OCI-LY7 (cell line): Measurements from ENCODE around the gene NEK4. TPM values are rescaled to one million over a fixed set of nuclear protein-coding genes. Genes with fewer than 3 reads are reported as not detected.
A peak's percentile ranks its signal among the peaks of the same experiment; 100 is the strongest.

ENCODE experiments used
- BruUV-seq: library from RNA; stranded (reverse); fragments of 400-500 nt; replicated peaks from 2 replicates; lab custom pipeline; 2021; lab: Mats Ljungman, UMichigan
- CTCF ChIA-PET: fragments of 300-600 bp; sonication (Branson Sonifier 250); formaldehyde crosslinking; loops from one replicate; lab custom pipeline; 2022; ENCODE audit warnings: antibody characterized with exemption; ENCODE audit not compliant: unreplicated experiment; lab: Charles Lee
- POLR2A ChIA-PET: fragments of 300-600 bp; sonication (Branson Sonifier 250); formaldehyde crosslinking; loops from one replicate; lab custom pipeline; 2022; ENCODE audit warnings: antibody characterized with exemption; lab: Charles Lee
- DNase-seq: peaks from one replicate; pipeline ENCODE4 v3.0.0-alpha.2; 2015; ENCODE audit warnings: low spot score
- H2AFZ ChIP-seq: fragments of 200-600 bp; sonication (generic), shearing (Covaris generic); 2 replicates; pipeline ENCODE4 v1.6.1; 2014; ENCODE audit warnings: mild to moderate bottlenecking, antibody characterized with exemption, low read length, moderate library complexity
- H3K27ac ChIP-seq: fragments of 200-600 bp; sonication (generic); 2 replicates; pipeline ENCODE4 v1.5.1; 2014; ENCODE audit warnings: mixed run types, low read depth, mild to moderate bottlenecking, moderate library complexity, low read length, inconsistent platforms; ENCODE audit not compliant: poor library complexity, severe bottlenecking
- H3K36me3 ChIP-seq: fragments of 200-600 bp; sonication (generic); 2 replicates; pipeline ENCODE4 v1.6.1; 2014; ENCODE audit warnings: mild to moderate bottlenecking, antibody characterized with exemption, low read length, moderate library complexity, mixed read lengths; ENCODE audit not compliant: insufficient read depth
- H3K4me1 ChIP-seq: fragments of 200-600 bp; sonication (generic); 2 replicates; pipeline ENCODE4 v1.5.1; 2014; ENCODE audit warnings: mild to moderate bottlenecking, low read length; ENCODE audit not compliant: insufficient read depth, poor library complexity, severe bottlenecking
- H3K4me2 ChIP-seq: fragments of 200-600 bp; sonication (generic); 2 replicates; pipeline ENCODE4 v1.6.1; 2014; ENCODE audit warnings: mild to moderate bottlenecking, low read length
- H3K4me3 ChIP-seq: fragments of 200-600 bp; sonication (generic); 2 replicates; pipeline ENCODE4 v1.5.1; 2014; ENCODE audit warnings: mild to moderate bottlenecking, low read depth, low read length; ENCODE audit not compliant: poor library complexity, severe bottlenecking
- H3K79me2 ChIP-seq: fragments of 200-600 bp; sonication (generic); 2 replicates; pipeline ENCODE4 v1.6.1; 2016; ENCODE audit warnings: low read depth, mild to moderate bottlenecking, low read length, moderate library complexity, mixed read lengths; ENCODE audit not compliant: insufficient read depth
- H3K9me2 ChIP-seq: fragments of 200-600 bp; sonication (generic); 2 replicates; pipeline ENCODE4 v1.6.1; 2016; ENCODE audit warnings: mild to moderate bottlenecking, low read length, mixed read lengths; ENCODE audit not compliant: insufficient read depth
- H3K9me3 ChIP-seq: fragments of 200-600 bp; sonication (generic); 2 replicates; pipeline ENCODE4 v1.6.1; 2014; ENCODE audit warnings: mild to moderate bottlenecking, mixed run types, low read length, mixed read lengths
- H4K20me1 ChIP-seq: fragments of 200-600 bp; sonication (generic); 2 replicates; pipeline ENCODE4 v1.6.1; 2014; ENCODE audit warnings: mild to moderate bottlenecking, antibody characterized with exemption, low read length, moderate library complexity, mixed read lengths; ENCODE audit not compliant: insufficient read depth
- CTCF ChIP-seq: fragments of 200-600 bp; sonication (generic); conservative IDR thresholded peaks from 2 replicates; pipeline ENCODE4 v1.5.1; 2014; ENCODE audit warnings: mild to moderate bottlenecking, antibody characterized with exemption, low read length, moderate library complexity, mixed read lengths
- EZH2phosphoT487 ChIP-seq: fragments of 200-600 bp; sonication (generic); IDR thresholded peaks from 2 replicates; pipeline ENCODE4 v1.6.1; 2018; ENCODE audit warnings: low read depth, borderline replicate concordance, mild to moderate bottlenecking, mixed run types, antibody characterized with exemption, low read length, moderate library complexity, mixed read lengths
- intact Hi-C: fragments of 100-400 bp; cut with micrococcal nuclease; formaldehyde crosslinking; loops from one replicate; pipeline ENCODE4 v1.10.0; 2022; ENCODE audit not compliant: unreplicated experiment
- total RNA-seq, 2 experiments: library from RNA; depleted of rRNA in 1 of 2; stranded (reverse); fragments of >200 nt in 1 of 2; shearing (Covaris generic) in 1 of 2; gene quantifications; 2 replicates each; pipeline ENCODE4 v1.2.3, GENCODE V29; 2014 to 2022

The NEK4 gene
- total RNA-seq, 2 experiments from 2014 or later: 27.5 to 38.6 TPM

DNA sequence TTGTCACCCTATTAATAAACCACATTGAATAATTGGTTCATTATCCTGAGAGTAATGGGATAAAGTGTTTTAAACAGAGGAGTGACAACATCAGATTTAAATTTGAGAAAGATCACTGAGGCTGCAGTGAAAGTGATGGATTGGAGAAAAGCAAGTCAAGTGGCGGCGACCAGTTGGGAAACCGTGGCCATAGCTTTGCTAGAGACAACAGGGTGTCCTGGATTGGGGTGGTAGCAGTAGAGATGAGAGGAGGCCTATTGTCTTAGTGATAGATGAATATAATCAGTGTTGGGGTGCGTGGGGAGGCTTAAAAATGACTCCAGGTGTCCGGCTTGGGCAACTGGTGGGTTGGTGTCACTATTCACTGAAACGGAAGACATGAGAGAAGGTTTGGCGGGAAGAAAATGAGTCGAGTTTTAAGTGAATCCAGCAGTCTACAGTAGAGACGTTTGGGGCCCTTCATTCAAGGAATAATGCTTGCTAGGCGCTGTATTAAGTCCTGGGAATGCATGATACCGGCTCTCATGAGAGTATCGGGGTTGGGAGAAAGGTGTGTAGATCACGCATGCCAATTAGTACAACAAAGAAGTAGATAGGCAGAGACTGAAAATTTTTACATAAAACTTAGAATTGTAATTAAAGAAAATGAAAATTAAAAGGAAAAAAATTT lies 819 bp downstream of the NEK4 start:
- H2AFZ ChIP-seq: peak overlapping the region; percentile 73; the same call in 1 of the 2 replicates
- no TSS peak for BruUV-seq
- peak; percentile 7 for DNase-seq

GRCh38 chr3:52763466-52763865 lies 7.3 kb downstream of the NEK4 start:
- Histone ChIP-seq H3K27ac (no peak overlapping the region), H2AFZ (no peak overlapping the region), H3K4me2 (no peak overlapping the region), H3K4me1 (no peaks in the 10 kb centered on the region), H3K36me3 (peaks cover 79% of the 10 kb centered on the region), H3K4me3 (no peak overlapping the region), H3K79me2 (no peaks in the 10 kb centered on the region), H3K9me2 (no peaks in the 10 kb centered on the region), H4K20me1 (no peaks in the 10 kb centered on the region), H3K9me3 (no peaks in the 10 kb centered on the region)
- POLR2A ChIA-PET: no interaction called here
- BruUV-seq: no TSS peak
- TF ChIP-seq CTCF: no peak
- no peak for TF ChIP-seq EZH2phosphoT487
- CTCF ChIA-PET: no interaction called here
- intact Hi-C loops: no loop called here
- no peak for DNase-seq

More for the DNA sequence above, 819 bp downstream of the NEK4 start:
- TF ChIP-seq EZH2phosphoT487 (no peak), CTCF (no peak)
- H3K27ac ChIP-seq: no peak overlapping the region
- H3K4me1 ChIP-seq: peaks cover 19% of the 10 kb centered on the region
- no peaks in the 10 kb centered on the region for H3K9me2 ChIP-seq
- ChIA-PET CTCF (interaction anchor here (0.6 kb wide), 1 partner anchor 360 kb away, joined by 3 read pairs; no protein-coding TSS in a partner anchor), POLR2A (interaction anchor here (0.9 to 1.9 kb wide), 2 partner anchors 36 to 63 kb away, joined by 4 to 11 read pairs; no protein-coding TSS in a partner anchor)
- H3K9me3 ChIP-seq: no peaks in the 10 kb centered on the region
- H3K79me2 ChIP-seq: peaks cover 14% of the 10 kb centered on the region; the same call in 1 of the 2 replicates
- peak overlapping the region; percentile 78 for H3K4me2 ChIP-seq
- intact Hi-C loops: loop anchor here (1.0 kb wide), 1 partner anchor 62 kb away; no protein-coding TSS in a partner anchor
- peaks cover 23% of the 10 kb centered on the region for H3K36me3 ChIP-seq
- H4K20me1 ChIP-seq: peaks cover 4% of the 10 kb centered on the region; the same call in 1 of the 2 replicates
- peak overlapping the region; percentile 75 for H3K4me3 ChIP-seq

DNA sequence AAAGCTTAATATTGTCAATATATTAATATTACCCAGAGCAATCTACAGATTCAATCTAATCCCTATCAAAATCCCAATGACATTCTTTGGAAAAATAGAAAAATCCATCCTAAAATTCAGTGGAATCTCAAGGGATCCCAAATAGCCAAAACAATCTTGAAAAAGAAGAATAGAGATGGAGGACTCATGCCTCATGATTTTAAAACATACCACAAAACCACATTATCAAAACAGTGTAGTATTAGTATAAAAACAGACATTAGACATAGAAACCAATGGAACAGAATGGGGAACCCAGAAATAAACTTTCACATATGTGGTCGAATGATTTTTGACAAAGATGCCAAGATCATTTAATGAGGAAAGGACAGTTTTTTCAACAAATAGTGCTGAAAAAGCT lies 14.6 kb downstream of the NEK4 start:
- intact Hi-C loops: no loop called here
- peaks cover 74% of the 10 kb centered on the region for H3K36me3 ChIP-seq
- no peaks in the 10 kb centered on the region for H4K20me1 ChIP-seq
- no peaks in the 10 kb centered on the region for H3K9me2 ChIP-seq
- no peak overlapping the region for H2AFZ ChIP-seq
- H3K9me3 ChIP-seq: no peaks in the 10 kb centered on the region
- H3K4me1 ChIP-seq: no peaks in the 10 kb centered on the region
- BruUV-seq: no TSS peak
- TF ChIP-seq CTCF (no peak), EZH2phosphoT487 (no peak)
- no peak for DNase-seq
- H3K4me3 ChIP-seq: no peak overlapping the region
- CTCF ChIA-PET: no interaction called here
- no peaks in the 10 kb centered on the region for H3K79me2 ChIP-seq
- H3K27ac ChIP-seq: no peak overlapping the region
- H3K4me2 ChIP-seq: no peak overlapping the region
- POLR2A ChIA-PET: interaction anchor here (1.0 kb wide), 1 partner anchor 141 kb away, joined by 4 read pairs; no protein-coding TSS in a partner anchor
